CD4-positive, alpha-beta T cell (primary cell): ENCODE results near the gene F11R. TPM values are rescaled to one million over a fixed set of nuclear protein-coding genes. Genes with fewer than 3 reads are reported as not detected.
A peak's percentile ranks its signal among the peaks of the same experiment; 100 is the strongest.
"Not testable (repeated sequence)": the region's sequence is repeated elsewhere in the genome, so short reads cannot be mapped to it uniquely, and the experiment has no call there.

ENCODE experiments used
- ATAC-seq: fragments of 200-7000 bp; cut with Tn5 transposase; one replicate; pipeline ENCODE4 v1.10.0; 2022; ENCODE audit warnings: mild to moderate bottlenecking; ENCODE audit not compliant: poor library complexity
- CTCF ChIA-PET: fragments of 350-600 bp; sonication (Branson Sonifier 250); formaldehyde crosslinking; loops from one replicate; lab custom pipeline; 2021; ENCODE audit warnings: antibody characterized with exemption, inconsistent platforms; lab: Charles Lee
- POLR2A ChIA-PET: fragments of 350-600 bp; sonication (Branson Sonifier 250); formaldehyde crosslinking; loops from one replicate; lab custom pipeline; 2021; ENCODE audit warnings: antibody characterized with exemption, inconsistent platforms; lab: Charles Lee
- DNase-seq, 14 experiments: peaks; one replicate each; pipeline ENCODE4 v3.0.0-alpha.2; 2013 to 2020; ENCODE audit warnings: mixed read lengths in 2 of 14
- H3K27ac ChIP-seq, 2 donors: one replicate each; pipeline versions ENCODE4 v1.5.1 to v1.7.0; 2013; ENCODE audit warnings: low read length in 2 of 2, low read depth in 1 of 2, mild to moderate bottlenecking in 1 of 2
- H3K27me3 ChIP-seq, 2 experiments: 1 replicate in 1 of 2; 2 replicates in 1 of 2; pipeline versions ENCODE4 v1.6.1 to v1.7.0; 2013; ENCODE audit warnings: low read length in 2 of 2, control low read depth in 1 of 2, mild to moderate bottlenecking in 1 of 2, moderate library complexity in 1 of 2; ENCODE audit not compliant: insufficient read depth in 2 of 2, control insufficient read depth in 1 of 2
- H3K36me3 ChIP-seq: one replicate; pipeline ENCODE4 v1.6.1; 2013; ENCODE audit warnings: low read length, control low read depth; ENCODE audit not compliant: insufficient read depth
- H3K4me1 ChIP-seq: one replicate; pipeline ENCODE4 v1.6.1; 2013; ENCODE audit warnings: low read length, control low read depth; ENCODE audit not compliant: insufficient read depth
- H3K4me3 ChIP-seq: one replicate; pipeline ENCODE4 v1.5.1; 2013; ENCODE audit warnings: mild to moderate bottlenecking, low read length, moderate library complexity
- H3K9me3 ChIP-seq, 2 experiments: 1 replicate in 1 of 2; 2 replicates in 1 of 2; pipeline versions ENCODE4 v1.6.1 to v1.7.0; 2013; ENCODE audit warnings: low read length in 2 of 2, mild to moderate bottlenecking in 2 of 2, control low read depth in 1 of 2, moderate library complexity in 1 of 2; ENCODE audit not compliant: control insufficient read depth in 1 of 2, insufficient read depth in 1 of 2
- H3K27ac Mint-ChIP-seq: one replicate; pipeline ENCODE4 v1.8.0; 2020; ENCODE audit warnings: mixed read lengths
- H3K27me3 Mint-ChIP-seq: one replicate; pipeline ENCODE4 v1.8.0; 2021; ENCODE audit warnings: mixed read lengths
- H3K36me3 Mint-ChIP-seq: one replicate; pipeline ENCODE4 v1.8.0; 2021; ENCODE audit warnings: low read depth, mixed read lengths
- H3K4me1 Mint-ChIP-seq: one replicate; pipeline ENCODE4 v1.8.0; 2021; ENCODE audit warnings: low read depth, mixed read lengths
- H3K4me3 Mint-ChIP-seq: one replicate; pipeline ENCODE4 v1.8.0; 2020; ENCODE audit warnings: mild to moderate bottlenecking, mixed read lengths
- H3K9me3 Mint-ChIP-seq: one replicate; pipeline ENCODE4 v1.8.0; 2020; ENCODE audit warnings: mixed read lengths
- CTCF ChIP-seq: fragments of 200-600 bp; IDR thresholded peaks from one replicate; pipeline ENCODE4 v1.8.0; 2022; ENCODE audit warnings: antibody characterized with exemption, mild to moderate bottlenecking
- intact Hi-C, 2 experiments: fragments of 100-400 bp; cut with DNase I in 1 of 2; cut with micrococcal nuclease in 1 of 2; formaldehyde crosslinking; loops; one replicate each; pipeline versions ENCODE4 v1.15.1 to v1.9.0; 2023 to 2025; cut with DNase I, micrococcal nuclease
- total RNA-seq, 174 experiments: library from RNA in 2 of 174; stranded (reverse) in 2 of 174; gene quantifications; one replicate each; pipeline ENCODE4 v1.2.3 and lab custom pipeline; 2021 to 2026

F11R gene
- total RNA-seq, 2 experiments from 2014 or later: 15.2 to 16.2 TPM

- no peak for TF ChIP-seq CTCF
- peak overlapping the region; percentile 77 for H3K4me3 ChIP-seq
- no peaks in the 10 kb centered on the region for H3K9me3 Mint-ChIP-seq
- CTCF ChIA-PET: interaction anchor here (1.4 to 2.6 kb wide), 8 partner anchors 19 to 78 kb away, joined by 3 to 10 read pairs (median 8); partner anchors contain the start of genes KLHDC9, TSTD1 and USF1
- H3K36me3 Mint-ChIP-seq: no peaks in the 10 kb centered on the region
- no peaks in the 10 kb centered on the region for H3K9me3 ChIP-seq
- no peaks in the 10 kb centered on the region for H3K36me3 ChIP-seq
- DNase-seq (no peak), ATAC-seq (no peak)
- peaks cover 19% of the 10 kb centered on the region for H3K4me1 ChIP-seq
- peak overlapping the region; percentile 81 for H3K27ac Mint-ChIP-seq
- H3K27me3 Mint-ChIP-seq: no peaks in the 10 kb centered on the region
- intact Hi-C loops: loop anchor here in 1 of 2 experiments (2.0 kb wide), 1 partner anchor 19 kb away; the partner anchor contains the start of gene TSTD1
- H3K4me1 Mint-ChIP-seq: peaks cover 25% of the 10 kb centered on the region
- H3K27ac ChIP-seq: no peak overlapping the region
- POLR2A ChIA-PET: interaction anchor here (1.2 to 3.7 kb wide), 12 partner anchors 8 to 182 kb away, joined by 3 to 46 read pairs (median 6); partner anchors contain the start of genes ARHGAP30, KLHDC9, TSTD1 and USF1
- no peaks in the 10 kb centered on the region for H3K27me3 ChIP-seq
- H3K4me3 Mint-ChIP-seq: peak overlapping the region; percentile 91
Measured at GRCh38 chr1:161019751-161020495, 1.0 kb downstream of the F11R start.

- POLR2A ChIA-PET: interaction anchor here (0.7 to 3.7 kb wide), 4 partner anchors 12 to 376 kb away, joined by 3 to 46 read pairs (median 18); partner anchors contain the start of genes ARHGAP30 and TSTD1
- H3K9me3 ChIP-seq, H3K36me3 ChIP-seq, ATAC-seq, intact Hi-C loops, H3K27ac ChIP-seq, H3K27me3 Mint-ChIP-seq, H3K36me3 Mint-ChIP-seq, H3K4me3 ChIP-seq, DNase-seq, H3K9me3 Mint-ChIP-seq, H3K27me3 ChIP-seq: not testable (repeated sequence)
- Mint-ChIP-seq H3K4me1 (peaks cover 27% of the 10 kb centered on the region), H3K27ac (peak overlapping the region; percentile 81), H3K4me3 (peak overlapping the region; percentile 91)
- CTCF ChIA-PET: interaction anchor here (2.4 to 2.6 kb wide), 2 partner anchors 26 to 78 kb away, joined by 9 to 10 read pairs; partner anchors contain the start of genes KLHDC9 and USF1
- peaks cover 23% of the 10 kb centered on the region for H3K4me1 ChIP-seq
Measured at GRCh38 chr1:161019111-161019660, 1.8 kb downstream of the F11R start.

- TF ChIP-seq CTCF: no peak
- no peak overlapping the region for H3K4me3 Mint-ChIP-seq
- POLR2A ChIA-PET: interaction anchor here (0.7 to 1.2 kb wide), 2 partner anchors 12 to 375 kb away, joined by 3 to 4 read pairs; no protein-coding TSS in a partner anchor
Measured at GRCh38 chr1:161018631-161018930, 2.4 kb downstream of the F11R start.

More at GRCh38 chr1:161018631-161018930, 2.4 kb downstream of the F11R start:
- CTCF ChIA-PET: interaction anchor here (2.4 kb wide), 1 partner anchor 79 kb away, joined by 9 read pairs; the partner anchor contains the start of gene KLHDC9
- Histone ChIP-seq H3K4me1 (peaks cover 29% of the 10 kb centered on the region), H3K36me3 (no peaks in the 10 kb centered on the region), H3K9me3 (no peaks in the 10 kb centered on the region), H3K27me3 (no peaks in the 10 kb centered on the region), H3K27ac (no peak overlapping the region), H3K4me3 (no peak overlapping the region)
- no peaks in the 10 kb centered on the region for H3K36me3 Mint-ChIP-seq
- peak overlapping the region; percentile 55 for H3K27ac Mint-ChIP-seq
- H3K4me1 Mint-ChIP-seq: peaks cover 33% of the 10 kb centered on the region
- H3K27me3 Mint-ChIP-seq: no peaks in the 10 kb centered on the region
- ATAC-seq: no peak
- H3K9me3 Mint-ChIP-seq: no peaks in the 10 kb centered on the region
- intact Hi-C loops: no loop called here
- no peak for DNase-seq
